COLO668 (cell line): ENCODE measurements around the gene KRTAP10-5.
"Not testable (repeated sequence)": the region's sequence is repeated elsewhere in the genome, so short reads cannot be mapped to it uniquely, and the experiment has no call there.

Source experiments
- DNase-seq: peaks from one replicate; lab custom pipeline; 2025; ENCODE audit not compliant: unreplicated experiment; lab: John Stamatoyannopoulos, UW

Gene KRTAP10-5

DNA sequence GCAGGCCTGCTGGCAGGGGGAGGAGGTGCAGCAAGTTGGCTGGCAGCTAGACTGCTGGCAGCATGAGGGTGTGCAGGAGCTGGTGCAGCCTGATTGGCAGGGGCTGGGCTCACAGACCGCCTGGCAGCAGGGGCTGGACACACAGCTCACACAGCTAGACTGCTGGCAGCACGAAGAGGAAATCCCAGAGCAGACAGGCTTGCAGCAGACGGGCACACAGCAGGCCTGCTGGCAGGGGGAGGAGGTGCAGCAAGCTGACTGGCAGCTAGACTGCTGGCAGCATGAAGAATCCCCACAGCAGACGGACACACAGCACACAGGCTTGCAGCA is 11.4 kb upstream of the KRTAP10-5 start:
- not testable (repeated sequence) for DNase-seq

DNA sequence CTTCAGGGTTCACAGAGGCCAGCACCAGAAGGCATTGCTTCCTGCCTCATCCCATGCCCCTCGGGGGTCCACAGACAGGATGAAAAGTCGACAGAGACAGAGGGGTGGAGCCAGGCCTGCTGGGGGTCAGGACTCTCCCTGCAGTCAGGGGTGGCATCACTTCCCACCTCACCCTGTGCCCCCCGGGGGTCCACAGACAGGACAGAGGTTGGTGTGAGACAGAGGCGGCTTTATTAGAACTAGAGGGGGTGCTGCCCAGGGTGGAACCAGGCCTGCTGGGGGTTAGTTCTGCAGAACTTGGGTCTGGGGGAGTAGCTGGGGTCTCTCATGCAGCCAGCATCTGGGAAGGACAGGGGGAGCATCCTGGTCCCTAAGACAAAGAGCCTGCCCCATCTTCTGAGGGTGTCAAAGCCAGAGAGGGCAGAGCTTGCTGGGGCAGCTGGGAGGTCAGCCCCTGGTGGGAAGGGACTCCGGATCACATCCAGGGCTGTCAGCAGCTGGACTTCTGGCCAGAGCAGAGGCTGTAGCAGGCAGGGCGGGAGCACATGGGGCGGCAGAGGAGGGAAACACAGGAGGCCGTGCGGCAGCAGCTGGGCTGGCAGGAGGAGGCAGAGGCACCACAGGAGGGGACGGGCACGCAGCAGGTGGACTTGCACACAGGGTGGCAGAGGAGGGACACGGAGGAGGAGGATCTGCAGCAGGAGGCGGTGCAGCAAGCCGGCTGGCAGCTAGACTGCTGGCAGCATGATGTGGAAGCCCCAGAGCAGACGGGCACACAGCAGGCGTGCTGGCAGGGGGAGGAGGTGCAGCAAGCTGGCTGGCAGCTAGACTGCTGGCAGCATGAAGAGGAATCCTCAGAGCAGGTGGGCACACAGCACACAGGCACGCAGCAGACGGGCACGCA is 10.7 kb upstream of the KRTAP10-5 start:
- DNase-seq = not testable (repeated sequence)

DNA sequence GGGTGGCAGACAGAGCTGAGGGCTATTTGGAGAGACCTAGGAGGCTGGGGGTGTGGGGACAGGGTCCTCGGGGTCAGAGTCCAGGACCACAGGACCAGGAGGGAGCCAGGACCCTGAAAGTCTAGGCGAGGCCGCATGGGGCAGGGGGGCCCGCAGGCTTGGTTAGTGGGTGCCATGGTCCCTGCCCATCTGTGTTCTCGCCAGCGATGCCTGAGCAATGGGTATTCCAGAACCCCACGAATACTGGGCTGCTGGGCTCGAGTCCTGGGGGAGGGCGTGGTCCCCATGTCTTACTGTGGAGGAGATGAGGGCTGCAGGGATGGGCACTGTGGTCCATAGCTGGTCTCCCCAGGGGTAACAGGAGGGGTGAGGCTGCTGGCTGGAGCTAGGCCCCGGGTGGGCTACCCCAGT is 9.9 kb upstream of the KRTAP10-5 start:
- DNase-seq = no peak

DNA sequence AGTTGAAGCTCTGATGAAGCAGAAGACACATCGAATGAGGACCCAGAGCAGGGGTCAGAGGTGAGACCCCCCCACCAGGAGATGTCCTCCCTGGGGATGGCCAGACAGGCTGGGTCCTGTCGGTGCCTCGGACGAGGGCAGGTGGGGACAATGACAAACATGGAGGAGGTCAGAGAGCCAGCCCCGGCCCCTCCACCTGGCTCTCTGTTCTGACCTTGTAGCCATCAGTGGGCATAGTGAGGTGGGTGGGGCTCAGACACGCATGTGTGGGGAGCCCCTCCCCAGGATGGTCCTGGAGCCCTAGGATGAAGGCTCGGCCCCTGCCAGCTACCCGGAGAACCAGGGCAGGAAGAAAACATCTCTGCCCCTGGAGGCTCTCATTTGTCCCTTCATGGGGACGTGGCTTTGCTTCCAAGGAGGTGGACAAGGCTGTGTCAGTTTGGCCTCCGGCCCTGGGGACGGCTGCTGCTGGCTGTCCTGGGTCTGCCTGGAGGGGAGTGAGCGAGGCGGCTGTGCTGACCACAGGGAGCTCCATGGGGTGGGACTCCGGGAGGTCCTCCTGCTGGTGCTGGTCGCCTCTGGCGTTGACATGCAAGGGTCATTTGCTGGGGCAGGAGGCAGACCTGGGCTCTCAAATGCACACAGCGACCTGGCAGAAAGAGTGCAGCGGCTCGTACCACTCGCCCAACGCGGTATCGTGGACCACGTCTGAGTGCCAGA is 9.3 kb upstream of the KRTAP10-5 start:
- DNase-seq = no peak

DNA sequence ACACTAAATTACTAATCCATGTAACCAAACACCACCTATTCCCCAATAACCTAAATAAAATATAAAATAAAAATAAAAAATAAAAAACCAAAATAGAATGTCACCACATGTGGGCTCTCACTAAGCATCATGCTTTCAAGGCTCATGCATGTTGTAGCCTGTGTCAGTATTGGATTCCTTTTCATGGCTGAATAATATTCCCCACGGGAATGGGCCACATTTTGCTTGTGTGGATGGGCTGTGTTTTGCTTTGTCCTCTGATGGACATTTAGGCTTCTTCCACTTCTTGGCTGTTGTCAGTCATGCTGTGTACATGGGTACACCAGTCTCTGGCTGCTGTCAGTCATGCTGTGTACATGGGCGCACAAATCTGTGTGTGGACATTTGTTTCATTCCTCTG is 8.7 kb upstream of the KRTAP10-5 start:
- no peak for DNase-seq

DNA sequence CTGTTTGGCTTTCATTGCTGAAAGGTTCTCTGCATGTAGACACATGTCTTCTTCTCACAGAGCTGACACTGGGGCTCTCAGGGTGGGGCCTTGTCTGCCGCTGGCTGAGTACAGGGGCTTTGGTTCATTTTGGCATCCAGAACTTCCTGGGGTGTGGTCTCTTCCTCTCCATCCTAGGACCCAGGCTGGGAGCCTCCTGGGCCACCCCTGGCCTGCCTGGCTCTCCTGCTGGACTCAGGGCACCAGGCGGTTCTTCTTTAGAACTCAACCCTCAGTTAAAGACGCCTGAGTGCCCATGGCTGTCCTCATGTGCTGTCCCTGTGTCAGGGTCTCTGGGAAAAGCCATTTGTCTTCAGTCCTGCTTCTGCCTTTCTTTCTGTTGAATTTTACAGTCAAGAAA is 5.5 kb upstream of the KRTAP10-5 start:
- no peak for DNase-seq

DNA sequence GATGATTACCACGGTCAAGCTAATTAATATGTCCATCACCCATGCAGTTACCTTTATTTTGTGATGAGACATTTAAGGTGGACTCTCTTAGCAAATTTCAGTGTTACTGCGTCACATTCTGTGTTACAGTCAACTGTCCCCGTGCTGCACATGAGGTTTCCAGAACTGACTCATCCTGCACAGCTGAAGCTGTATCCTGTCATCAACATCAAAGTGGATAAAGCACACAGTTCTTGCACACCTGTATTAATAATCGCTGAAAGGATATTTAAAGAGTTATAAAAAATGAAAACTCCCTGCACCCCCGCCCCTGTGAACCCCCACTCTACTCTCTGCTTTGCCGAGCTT is 3.4 kb upstream of the KRTAP10-5 start:
- DNase-seq = no peak

DNA sequence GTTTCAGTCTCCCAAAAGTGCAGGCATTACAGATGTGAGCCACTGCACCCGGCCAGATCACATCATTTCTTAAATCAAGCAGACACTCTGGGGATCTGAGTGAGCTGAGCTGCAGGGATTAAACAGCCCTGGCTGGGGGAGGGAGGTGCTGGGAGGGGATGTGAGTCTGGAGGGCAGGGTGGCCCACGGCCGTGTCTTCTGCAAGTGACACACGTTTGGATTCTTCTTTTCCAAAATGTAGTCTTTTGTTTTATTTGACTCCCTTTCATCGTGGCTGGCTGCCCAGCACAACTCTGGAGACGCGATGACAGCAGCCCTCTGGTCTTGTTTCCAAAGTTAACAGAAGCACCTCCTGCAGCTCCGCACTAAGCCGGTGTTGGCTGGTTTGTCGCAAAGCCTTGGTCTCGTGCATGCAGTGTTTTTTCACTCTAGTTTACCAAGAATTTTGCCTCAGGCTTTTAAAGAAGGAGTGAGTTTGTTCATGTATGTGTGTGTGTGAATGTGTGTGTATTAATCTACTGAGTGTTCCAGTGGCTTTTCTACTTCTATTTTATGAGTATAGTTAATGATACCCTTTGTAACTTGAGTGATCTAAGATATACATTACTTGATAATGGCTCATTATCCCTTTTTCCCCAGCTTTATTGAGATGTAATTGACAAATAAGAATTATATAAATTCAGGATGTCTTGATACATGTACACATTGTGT is 2.8 kb upstream of the KRTAP10-5 start:
- no peak for DNase-seq

DNA sequence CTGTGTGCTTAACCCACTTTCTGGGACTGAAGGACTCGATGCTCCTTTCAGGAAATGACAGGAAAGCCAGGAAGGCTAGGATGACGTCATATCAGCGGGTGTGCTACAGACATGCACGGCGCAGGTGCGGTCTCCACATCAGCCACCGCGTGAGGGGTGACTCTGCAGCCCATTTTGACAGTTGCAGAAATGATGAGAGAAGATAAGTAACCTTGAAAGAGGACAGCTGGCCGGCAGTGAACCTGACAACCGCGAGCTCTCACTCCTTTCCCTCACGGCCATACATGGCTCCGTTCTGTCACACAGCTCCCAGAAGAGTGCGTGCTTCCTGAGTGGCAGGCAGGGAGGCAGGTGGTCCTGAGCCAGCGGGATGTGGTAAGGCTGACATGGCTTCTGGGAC is 1.7 kb upstream of the KRTAP10-5 start:
- DNase-seq = no peak

DNA sequence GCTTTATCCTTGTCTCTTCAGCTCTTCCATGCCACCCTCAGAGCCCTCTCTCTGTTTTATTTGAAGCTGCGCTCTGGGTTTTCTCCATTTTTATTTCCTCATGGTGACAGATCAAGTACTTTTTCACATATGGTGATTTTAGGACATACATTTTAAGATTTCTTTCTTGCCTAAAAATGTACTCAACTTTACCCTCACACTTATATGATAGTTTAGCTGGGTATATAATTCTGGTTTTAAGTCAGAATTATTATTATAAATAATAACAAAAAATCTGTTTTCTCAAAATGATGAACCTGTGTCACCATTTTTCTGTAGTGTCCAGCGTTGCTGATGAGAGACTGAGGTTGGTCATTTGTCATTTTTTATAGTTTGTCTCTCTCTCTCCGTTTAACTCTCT is 754 bp upstream of the KRTAP10-5 start:
- no peak for DNase-seq

DNA sequence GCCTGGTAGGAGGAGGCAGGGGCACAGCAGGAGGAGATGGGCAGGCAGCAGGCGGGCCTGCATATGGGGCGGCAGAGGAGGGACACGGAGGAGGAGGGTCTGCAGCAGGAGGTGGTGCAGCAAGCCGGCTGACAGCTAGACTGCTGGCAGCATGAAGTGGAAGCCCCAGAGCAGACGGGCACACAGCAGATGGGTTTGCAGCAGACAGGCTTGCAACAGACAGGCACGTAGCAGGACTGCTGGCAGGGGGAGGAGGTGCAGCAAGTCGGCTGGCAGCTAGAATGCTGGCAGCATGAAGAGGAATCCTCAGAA is 615 bp downstream of the KRTAP10-5 start:
- DNase-seq = no peak

DNA sequence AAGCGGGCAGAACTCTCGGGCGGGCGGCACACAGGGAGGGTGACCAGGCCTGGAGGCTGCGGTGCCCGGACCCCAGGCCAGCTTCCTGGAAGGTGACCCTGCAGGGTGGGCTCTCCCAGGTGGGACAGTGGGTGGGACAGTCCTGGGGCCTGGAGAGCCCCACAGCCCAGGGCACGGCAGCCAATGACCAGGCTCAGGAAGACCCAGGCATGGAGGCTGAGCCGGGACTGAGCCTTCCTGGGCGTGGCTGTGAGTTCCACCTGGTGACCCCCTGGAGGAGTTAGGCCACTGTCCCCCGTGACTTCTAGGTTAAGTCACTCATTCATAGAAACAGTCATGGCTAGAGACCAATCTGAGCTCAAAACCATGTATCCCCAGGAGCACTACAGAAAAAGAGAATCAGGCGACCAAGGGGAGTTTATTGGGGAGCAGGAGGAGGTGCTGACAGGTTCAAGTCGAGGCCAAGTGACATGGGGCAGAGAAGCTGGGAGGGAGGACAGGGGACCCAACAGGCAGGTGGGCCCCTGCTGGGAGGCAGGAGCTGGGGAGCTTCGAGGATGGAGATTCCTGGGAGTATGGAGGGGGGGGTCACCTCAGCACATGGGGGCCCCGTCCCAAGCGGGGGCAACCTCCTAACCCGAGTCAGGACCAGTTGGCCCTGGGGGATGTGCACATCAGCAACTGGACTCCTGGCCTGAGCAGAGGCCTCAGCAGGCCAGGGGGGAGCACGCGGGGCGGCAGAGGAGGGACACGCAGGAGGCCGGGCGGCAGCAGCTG is 1.2 kb downstream of the KRTAP10-5 start:
- DNase-seq = no peak

DNA sequence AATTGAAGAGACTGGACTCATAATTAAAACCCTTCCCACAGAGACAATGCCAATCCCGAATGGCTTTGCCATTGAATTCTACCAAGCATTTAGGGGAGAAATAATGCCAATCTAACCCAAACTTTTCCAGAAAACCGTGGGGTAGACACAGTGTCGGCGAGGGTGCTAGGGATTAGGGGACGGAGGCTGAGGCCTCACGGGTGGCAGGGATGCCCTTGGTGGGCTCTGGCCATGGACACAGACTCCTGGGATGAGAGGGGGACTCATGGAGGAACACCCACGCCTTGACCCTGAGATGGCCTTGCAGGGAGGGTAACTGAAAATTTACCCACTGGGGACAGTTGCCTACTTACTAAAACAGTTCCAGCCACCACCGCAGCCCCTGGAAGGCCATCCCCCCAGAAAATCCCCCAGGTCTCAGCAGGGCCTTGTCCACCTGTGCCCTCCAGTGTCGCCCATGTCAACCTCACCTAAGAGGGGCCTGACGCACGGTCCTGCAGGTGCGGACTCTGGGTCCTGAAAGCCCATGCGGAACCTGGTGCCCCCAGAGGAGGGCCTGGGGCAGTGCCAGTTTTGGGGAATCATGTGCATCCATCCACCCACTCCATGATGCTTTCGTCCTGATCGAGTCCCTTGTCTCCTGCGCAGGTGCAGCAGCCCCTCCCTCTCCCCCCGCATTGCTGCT is 1.9 kb downstream of the KRTAP10-5 start:
- DNase-seq = no peak

DNA sequence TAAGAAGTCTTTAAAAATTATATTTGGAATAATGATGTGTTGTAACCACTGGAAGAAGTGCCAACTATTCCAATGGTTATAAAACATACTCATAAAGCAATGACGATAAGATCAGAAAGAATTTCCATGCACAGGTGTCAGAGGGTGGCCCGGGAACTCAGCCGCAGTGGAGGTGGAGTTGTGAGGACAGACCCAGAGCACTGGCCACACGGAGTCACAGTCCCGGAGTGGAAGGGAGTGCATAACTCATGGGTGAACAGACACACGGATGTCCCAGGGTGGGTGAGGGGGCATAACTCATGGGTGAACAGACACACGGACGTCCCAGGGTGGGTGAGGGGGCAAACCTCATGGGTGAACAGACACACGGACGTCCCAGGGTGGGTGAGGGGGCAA is 4.4 kb downstream of the KRTAP10-5 start:
- DNase-seq = no peak

DNA sequence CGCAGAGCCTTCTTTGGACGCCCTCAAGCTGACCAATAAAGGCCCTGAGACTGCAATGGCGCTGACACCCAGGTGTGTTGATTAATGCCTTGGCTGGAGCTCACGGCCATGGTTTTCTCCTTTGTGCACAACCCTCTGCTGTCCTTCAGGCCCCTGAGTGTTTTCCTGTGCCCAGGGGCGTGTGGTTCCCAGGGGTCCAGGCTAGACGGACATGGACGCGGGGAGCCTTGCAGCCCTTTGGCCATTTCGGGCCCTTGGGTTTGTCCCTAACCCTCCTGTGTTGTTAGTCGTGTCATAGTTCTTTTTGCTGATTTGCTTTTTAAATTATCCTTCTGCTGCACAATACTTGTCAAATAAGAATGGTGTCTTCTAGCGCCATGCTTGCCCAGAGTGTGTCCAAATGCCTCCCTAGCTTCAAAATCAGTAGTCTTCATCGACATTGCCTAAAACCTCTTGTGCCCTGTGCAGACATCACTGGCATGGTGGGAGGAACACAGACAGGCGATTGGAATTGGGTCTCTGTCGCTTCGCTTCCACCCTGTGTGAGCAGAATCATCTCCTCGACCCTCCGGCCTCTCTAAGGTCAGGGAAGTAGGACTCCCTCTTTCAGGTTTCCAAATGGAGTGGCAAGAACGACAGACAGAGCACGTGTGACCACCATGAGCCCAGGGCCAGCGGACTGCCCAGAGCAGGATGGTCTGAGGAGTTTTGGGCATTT is 4.9 kb downstream of the KRTAP10-5 start:
- no peak for DNase-seq

DNA sequence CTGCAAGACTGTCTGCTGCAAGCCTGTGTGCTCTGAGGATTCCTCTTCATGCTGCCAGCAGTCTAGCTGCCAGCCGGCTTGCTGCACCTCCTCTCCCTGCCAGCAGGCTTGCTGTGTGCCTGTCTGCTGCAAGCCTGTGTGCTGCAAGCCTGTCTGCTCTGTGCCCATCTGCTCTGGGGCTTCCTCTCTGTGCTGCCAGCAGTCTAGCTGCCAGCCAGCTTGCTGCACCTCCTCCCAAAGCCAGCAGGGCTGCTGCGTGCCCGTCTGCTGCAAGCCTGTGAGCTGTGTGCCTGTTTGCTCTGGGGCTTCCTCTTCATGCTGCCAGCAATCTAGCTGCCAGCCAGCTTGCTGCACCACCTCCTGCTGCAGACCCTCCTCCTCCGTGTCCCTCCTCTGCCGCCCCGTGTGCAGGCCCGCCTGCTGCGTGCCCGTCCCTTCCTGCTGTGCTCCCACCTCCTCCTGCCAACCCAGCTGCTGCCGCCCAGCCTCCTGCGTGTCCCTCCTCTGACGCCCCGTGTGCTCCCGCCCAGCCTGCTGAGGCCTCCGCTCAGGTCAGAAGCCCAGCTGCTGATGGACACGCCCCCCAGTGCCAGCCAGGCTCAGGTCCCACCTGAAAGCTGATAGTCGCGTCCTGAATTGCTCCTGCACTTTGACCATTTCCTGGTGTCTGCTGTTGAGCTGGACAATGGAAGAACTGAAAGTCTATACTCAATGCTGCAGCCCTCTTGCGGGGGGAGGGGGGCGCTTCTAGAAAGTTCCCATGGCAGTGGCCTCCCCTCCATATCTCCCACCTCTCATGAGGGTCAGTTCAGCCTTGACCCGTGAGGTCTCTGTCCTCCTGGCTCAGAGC is 5.7 kb downstream of the KRTAP10-5 start:
- DNase-seq = peak; percentile 90

DNA sequence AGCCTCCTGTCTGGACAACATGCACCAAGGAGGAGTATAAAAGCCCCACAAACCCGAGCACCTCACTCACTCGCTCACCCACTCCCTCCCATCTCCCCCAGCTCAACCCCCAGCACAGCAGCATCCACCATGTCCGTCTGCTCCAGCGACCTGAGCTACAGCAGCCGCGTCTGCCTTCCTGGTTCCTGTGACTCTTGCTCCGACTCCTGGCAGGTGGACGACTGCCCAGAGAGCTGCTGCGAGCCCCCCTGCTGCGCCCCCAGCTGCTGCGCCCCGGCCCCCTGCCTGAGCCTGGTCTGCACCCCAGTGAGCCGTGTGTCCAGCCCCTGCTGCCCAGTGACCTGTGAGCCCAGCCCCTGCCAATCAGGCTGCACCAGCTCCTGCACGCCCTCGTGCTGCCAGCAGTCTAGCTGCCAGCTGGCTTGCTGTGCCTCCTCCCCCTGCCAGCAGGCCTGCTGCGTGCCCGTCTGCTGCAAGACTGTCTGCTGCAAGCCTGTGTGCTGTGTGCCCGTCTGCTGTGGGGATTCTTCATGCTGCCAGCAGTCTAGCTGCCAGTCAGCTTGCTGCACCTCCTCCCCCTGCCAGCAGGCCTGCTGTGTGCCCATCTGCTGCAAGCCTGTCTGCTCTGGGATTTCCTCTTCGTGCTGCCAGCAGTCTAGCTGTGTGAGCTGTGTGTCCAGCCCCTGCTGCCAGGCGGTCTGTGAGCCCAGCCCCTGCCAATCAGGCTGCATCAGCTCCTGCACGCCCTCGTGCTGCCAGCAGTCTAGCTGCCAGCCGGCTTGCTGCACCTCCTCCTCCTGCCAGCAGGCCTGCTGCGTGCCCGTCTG is 6.6 kb downstream of the KRTAP10-5 start, which contains the start of gene KRTAP10-4:
KRTAP10-4 (plus strand) TSS at position 100 of the 827 bp plus-strand sequence; CDS start at position 130, 30 bp downstream.
- DNase-seq = not testable (repeated sequence)

DNA sequence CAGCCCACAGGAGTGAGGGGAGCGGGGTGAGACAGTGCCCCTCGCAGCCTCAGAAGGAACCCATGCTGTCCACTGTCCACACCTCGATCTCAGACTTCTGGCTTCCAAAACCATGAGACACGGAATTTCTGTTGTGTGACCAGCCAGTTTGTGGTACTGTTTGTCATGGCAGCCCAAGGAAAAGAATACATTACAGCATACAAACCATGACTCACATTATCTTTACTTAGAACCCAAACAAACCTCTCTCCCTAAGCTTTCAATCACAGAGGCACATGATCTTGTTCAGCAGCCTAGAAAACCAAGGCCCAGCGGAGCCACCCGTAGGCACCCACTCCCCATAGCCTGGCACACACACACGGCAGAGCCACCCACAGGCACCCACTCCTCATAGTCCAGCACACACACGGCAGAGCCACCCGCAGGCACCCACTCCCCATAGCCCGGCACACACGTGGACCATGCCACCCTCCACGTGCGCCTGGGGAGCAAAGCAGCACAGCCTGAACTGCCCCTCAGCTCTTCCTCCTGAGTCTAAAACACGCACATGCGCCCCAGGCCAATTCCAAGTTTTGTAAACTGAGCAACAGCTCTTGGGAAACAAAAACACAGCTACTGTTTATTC is 7.3 kb downstream of the KRTAP10-5 start:
- no peak for DNase-seq
